Suppressor macrophage (primary cell): ENCODE results near the gene CLDND1.
"Not testable (repeated sequence)": the region's sequence is repeated elsewhere in the genome, so short reads cannot be mapped to it uniquely, and the experiment has no call there.

ENCODE experiments used
- DNase-seq, 4 experiments: peaks; one replicate each; pipeline ENCODE4 v3.0.0-alpha.2; 2020 to 2022
- total RNA-seq, 17 experiments: gene quantifications; one replicate each; lab custom pipeline; 2026; ENCODE audit warnings: mixed read lengths in 6 of 17, inconsistent platforms in 3 of 17; lab: John Stamatoyannopoulos, UW

The CLDND1 gene
- total RNA-seq, result 15.3 to 44.3 (median 31.6) reads per million in 17 experiments

DNA sequence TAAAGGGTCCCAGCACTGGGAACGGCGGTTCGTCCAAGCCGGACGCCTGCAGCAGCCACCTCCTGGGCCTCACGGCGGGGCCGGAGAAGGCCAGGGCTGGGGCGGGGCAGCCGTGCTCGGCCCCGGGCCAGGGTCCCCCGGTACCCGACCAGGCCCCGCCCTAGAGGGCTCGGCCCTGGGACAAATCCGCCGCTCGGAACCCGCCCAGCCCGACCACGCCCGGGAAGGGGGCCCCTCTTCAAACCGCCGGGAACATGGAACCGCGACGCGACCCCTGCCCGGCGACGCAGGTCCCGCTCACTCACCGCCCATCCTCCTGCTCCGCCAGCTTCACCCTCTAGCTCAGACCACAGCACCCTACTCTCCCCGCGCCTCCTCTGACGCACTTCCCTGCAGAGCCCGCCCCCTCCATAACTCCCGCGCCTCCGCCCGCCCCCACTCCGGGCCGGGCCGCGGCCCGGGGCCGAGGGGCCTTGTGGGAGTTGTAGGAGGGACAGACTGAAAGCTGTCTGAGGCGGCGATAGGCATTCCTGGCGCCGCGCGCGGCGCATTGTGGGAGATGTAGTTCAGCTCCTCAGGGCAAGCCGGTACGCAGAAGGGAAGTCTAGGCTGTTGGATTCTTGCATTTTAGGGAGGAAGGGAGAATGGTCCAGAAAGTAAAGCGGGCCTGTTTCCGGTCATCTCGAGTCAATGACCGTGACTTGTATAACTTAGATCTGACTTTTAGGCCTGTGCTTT, at the start of gene CLDND1:
Gene CLDND1 (minus strand): TSS at position 359 of the 738 bp plus-strand sequence. CDS start 1,478 bp downstream, outside the sequence.
- peak; percentile 98 to 99 (median 99) for DNase-seq

DNA sequence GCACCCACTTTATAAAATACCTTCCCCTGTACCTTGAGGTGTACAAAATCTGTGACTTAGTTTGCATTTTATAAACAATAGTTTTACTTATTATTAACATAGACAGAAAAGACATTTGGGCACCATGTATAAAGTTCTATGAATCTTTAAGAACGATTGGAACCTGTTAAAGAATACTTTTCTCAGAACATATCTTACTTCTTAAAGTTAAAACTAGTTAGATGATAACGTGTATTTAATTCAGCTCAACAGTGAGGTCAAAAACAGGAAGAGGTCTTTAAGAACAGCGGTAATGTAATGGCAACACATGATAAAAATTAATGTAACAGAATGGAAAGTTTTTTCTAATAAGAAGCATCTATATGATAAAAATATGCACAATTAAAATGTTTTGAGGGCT, 45.7 kb upstream of the CLDND1 start:
- no peak for DNase-seq

DNA sequence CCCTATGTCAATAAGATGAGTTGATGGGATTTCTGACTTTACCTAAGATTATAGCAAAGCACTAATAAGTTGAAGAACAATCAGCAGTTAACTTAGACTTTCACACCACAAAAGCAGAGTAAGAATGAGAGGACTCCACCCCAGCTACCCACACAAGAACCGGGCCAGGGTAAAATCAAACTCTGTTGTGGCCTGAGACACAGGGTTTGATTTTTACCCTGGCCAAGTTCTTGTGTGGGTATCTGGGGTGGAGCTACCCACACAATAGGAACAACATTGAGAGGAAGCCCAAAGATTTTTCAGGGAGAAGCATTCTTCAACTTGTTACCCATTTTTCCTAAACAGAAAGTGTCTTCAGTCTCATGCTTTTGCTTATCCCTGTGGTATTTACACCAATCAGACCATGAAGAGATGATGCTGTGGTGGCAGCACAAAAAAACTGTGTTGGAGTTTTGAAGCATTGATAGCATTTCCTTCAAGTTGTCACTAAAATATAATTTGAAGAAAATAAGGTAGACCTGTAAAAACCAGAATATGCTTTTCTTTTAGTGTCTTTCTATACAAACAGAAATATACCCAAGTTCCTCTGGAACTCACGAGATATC, 45.1 kb upstream of the CLDND1 start:
- no peak for DNase-seq

DNA sequence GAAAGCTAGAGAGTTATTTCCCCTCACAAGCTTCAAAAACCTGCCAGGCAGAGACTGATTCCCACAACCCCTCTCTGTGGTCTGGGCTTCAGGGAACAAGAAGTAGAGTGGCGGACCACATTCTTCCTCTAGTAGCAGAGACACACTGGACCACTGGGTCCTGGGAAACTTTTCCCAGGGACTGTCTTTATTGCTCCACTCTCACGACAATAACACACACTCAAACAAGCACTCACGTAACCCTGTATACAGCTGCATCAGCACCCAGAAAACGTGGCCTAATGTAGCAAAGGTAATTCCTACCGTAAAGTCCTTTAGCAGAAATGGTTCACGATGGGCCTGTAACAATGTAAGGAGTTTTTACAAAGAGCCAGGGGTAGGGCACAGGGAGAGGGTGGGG, 43.1 kb upstream of the CLDND1 start:
- DNase-seq, result peak in 2 of 4 experiments; percentile 12 to 28

DNA sequence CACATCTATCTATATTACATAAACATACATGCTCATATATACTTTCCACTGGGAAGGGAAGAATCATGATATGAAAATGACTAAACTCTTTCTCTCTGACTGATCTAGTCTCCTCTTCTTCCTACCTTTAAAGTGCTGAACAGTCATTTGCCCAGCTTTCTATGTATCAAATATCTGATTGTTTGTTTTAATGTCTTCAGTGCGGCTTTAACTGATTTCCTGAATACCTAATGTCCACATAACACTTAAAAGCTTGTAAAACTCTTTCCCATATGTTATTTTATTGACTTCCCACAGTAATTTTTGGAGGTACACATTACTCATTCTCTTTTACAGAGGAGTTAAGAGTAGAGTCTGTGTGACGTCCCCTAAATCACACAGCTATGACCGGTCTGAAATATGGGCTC, 42.5 kb upstream of the CLDND1 start:
- no peak for DNase-seq

DNA sequence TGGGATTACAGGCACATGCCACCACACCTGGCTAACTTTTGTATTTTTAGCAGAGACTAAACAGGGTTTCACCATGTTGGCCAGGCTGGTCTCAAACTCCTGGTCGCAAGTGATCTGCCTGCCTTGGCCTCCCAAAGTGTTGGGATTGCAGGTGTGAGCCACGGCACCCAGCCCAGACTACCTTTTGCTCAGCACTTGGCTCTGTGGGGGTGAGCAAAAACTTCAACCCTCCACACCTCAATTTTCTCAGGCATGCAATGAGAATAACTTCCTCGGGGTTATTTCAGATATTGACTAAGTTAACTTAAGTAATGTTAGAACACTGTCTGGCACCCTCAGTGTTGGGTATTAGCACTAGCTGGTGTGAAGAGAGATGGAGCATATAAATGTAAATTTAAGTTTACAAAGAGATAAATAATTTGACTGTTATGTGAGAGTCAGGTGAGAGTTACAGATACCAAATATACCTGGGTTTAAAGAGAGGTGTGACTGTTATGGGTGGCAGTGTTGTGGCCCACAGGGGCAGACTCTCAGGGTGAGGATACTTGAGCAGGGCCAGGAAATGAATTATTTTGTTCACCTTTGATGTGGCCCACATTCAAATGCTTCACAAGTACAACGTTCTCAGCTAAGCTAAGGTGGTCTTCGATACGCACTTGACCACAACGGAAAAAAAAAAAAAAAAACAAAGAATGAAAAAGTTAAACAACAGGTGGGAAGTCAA, 41.7 kb upstream of the CLDND1 start:
- no peak for DNase-seq

DNA sequence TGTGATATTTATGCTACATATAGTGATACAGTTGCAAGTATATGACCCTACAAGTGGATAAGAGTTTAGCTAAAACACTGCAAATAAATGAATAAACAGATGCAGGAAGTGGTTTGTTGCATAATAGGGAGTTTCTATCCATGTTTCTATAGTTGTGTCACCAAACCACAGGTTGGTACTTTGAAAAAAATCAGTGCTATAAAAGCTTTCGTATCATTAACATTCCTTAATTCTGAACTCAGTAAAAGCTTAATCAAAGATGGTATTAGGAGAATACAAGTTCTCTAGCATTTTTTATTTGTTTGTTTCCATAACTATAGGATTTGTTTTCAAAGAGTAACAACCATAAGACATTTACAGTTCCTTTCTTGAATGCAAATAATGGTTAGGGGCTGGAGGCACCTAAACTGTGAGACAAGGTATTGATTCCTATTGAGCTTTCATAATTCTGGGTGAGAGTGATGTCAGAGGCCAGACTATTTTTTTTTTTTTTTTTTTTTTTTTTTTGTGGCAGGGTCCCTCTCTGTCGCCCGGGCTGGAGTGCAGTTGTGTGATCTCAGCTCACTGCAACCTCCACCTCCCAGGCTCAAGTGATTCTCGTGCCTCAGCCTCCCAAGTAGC, 41.1 kb upstream of the CLDND1 start:
- DNase-seq, result peak in 3 of 4 experiments; percentile 5 to 69 (median 65)

DNA sequence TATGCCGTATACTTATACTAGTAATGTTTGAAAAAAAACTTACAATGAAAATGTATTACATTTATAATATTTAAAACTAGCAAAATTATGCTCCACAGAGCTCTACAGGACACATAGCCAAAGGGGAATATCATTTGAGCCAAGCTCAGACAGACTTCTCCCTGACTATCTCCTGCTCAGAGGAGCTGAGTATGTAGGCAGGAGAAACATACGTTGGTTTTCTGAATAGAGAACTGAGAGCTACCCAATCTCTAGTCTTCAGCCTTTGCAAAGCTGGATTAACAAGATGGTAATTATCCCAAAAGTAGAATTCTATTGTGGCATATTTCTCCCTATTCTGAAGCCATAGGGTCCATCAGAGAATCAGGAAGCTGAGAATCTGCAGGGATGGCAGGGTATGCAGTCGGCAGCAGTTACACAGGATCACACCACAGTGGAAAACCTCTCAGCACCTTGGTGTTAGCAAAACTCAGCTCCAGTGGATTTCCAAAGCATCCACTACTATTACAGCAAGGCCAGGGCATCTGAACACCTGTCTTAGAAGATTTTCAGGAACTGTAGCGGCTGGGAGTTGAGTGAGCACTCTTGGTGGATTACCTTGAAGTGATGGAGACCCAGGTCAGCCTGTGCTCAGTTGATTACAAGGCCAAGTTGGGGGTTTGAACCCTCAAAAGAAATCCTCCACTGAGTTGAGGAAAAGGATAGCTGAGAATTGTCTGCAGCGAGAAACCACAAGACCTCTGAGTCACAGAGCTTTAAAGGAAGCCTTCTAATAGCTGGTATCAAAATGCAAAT, 39.2 kb upstream of the CLDND1 start:
- peak in 2 of 4 experiments; percentile 21 to 36 for DNase-seq

DNA sequence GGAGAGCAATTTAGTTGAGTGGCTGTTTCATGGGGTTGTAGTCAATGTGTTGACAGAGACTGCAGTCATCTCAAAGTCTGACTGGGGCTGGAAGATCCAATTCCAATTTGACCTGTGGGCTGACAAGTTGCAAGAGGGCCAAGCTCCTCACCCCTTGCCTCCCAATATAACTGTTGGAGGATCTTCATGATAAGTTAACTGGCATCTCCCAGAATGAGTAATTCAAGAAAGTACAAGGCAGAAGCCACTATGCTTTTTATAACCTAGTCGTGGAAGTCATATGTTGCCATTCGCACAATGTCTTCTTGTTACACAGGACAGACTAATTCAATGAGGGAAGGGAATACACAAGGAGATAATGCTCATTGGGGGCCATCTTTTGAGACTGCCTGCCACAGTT, 38.2 kb upstream of the CLDND1 start:
- DNase-seq, result no peak

DNA sequence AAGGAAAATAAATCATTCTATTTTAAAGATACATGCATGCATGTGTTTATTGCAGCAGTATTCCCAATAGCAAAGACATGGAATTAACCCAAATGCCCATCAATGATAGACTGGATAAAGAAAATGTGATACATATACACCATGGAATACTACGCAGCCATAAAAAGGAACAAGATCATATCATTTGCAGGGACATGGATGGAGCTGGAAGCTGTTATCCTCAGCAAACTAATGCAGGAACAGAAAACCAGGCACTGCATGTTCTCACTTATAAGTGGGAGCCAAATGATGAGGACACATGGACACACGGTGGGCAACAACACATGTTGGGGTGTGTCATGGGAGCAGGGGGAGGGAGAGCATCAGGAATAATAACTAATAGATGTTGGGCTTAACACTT, 37.1 kb upstream of the CLDND1 start:
- not testable (repeated sequence) for DNase-seq

DNA sequence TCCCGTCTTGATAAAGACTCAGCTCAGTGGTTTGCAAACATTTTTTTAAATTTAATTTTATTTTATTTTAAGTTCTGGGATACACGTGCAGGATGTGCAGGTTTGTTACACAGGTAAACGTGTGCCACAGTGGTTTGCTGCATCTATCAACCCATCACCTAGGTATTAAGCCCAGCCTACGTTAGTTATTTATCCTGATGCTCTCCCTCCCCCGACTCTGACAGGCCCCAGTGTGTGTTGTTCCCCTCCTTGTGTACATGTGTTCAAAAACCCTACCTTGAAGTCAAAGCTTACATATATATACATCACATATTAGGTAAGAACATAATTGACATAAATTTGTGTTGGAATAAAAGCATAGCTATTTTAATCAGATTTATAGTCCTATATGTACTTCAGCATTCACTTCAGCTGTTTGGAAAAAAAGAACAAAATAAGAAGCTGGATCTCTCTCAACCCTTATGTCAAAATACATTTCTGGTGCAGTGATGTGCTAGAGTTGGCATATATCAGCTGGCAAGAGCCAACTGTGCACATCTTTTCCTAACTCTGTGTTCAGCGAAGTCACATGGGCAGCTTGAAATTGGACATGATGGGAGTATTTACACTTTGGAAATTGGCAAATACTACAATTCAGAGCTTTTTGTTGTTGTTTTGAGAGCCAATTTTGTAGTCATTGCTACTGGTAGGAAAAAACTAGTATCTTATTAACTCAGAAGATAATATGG, 35.6 kb upstream of the CLDND1 start:
- no peak for DNase-seq

DNA sequence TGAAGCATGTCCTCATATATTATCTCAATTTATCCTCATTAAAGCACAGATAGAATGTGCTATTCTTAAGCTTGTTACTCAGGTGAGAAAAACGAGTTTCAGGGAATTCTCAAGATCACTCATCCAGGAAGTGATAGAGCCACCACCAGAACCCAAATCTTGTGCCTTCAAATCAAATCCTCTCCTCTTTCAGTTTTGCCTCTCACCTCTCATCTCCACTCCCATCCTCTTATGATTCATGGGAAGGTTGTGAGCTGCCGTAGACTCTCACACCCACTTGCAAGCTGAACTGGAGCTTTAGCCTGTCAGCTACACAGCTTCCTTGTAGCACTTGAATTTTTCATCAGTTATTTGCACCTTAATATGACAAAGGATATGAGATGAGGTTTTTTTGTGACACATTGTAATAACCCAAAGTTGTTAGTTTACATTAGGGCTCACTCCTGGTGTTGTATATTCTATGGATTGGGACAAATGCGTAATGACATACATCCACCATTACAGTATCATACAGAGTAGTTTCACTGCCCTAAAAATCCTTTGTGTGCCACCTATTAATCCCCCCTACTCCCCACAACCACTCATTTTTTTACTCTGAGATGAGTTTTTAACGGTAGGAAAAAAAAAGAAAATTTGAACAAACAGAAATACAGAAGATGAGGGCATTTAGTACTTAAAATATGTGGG, 34.8 kb upstream of the CLDND1 start:
- DNase-seq, result no peak

DNA sequence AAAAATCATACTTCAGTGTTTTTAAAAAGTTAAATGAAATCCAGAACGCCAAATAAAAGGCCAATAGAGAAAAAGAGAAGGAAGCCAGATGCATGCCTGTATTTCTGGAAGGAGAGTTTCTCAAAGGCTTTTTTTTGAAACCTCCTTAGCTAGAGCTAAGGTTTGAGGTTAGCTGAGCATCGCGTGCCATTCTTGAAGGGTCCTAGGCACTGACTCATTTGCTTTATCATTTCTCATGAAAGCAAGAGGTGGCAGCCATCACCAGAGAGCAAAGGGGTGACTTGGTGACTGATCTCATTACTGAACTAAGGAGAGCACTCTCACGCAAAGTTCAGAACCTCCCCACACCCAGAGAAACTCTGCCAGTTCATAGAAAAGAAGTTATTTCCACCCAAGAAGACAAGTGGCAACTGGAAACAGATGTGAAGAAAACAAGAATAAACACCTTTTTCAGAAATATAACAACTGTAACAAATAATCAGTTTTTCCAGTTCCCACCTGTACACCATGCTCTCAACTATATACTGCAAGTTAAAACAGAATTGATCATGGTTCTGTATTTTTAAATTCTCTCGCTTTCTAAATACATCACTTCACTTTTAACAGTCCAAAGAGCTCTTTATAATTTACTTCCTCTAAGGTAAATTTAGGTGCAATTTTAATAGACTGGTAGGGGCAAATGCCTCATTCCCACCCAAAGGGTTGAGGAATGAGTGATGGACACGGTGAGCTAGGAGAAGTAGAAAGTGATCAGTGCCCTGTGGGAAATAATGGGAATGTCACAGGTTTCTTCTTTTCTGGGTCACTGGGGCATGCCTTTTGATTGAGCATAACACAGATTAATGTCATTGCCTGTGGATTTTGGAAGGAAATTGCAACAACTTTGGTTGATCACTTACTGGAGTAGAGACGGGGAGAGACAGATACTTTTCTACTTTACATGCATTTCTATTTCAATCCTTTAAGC, 33.7 kb upstream of the CLDND1 start:
- peak in 1 of 4 experiments; percentile 17 for DNase-seq

DNA sequence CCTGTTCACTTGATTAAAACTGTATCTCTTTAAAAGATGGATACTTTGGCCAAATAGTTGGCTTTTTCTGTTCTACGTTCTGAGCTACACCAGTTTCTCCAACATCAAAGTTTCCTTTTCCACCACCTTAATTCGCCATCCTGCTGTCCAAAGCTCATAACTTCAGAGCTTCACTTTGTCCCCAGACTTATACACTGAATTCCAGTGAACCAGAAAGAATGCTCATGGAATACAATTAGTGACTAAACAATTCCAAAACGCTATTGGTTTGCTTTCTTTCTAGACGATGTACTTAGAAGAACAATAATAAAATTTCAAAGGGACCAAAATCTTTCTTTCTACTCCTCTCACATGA, 32.3 kb upstream of the CLDND1 start:
- DNase-seq, result no peak

DNA sequence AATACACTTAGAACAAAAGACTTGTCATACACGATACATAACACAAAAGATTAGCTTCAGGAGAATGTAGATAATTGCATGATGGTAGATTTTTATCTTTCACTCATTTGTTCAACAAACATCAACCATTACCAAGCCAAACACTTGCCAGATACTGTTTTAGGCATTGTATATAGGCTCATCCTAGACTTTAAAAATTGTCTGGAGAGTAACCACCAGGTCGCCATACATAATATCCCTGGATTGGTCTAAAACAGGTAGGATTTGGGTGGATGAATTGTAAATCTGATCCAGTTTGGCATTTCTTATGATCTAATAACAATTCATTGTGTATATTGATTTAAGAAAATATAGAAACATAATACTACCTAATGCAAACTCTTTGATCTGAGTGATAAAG, 31.9 kb upstream of the CLDND1 start:
- no peak for DNase-seq

DNA sequence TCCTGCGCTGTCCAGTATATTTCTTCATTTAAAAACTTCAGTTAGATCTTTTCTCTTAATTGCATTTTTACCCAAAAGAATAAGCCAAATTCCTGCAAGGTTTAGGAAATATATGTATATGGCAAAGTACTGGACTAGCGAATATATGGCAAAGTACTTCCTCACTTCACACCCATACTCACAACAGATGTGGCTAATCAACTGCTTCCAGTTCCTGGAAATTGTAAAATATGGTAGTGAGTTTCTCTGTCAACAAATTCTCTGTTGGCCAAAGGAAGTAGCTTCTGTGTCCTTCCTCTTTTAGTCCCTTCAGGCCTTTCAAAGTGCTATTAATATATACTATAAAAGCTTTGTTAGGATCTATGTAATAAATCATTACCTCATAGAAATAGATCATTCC, 31.1 kb upstream of the CLDND1 start:
- peak; percentile 36 to 82 (median 68) for DNase-seq

DNA sequence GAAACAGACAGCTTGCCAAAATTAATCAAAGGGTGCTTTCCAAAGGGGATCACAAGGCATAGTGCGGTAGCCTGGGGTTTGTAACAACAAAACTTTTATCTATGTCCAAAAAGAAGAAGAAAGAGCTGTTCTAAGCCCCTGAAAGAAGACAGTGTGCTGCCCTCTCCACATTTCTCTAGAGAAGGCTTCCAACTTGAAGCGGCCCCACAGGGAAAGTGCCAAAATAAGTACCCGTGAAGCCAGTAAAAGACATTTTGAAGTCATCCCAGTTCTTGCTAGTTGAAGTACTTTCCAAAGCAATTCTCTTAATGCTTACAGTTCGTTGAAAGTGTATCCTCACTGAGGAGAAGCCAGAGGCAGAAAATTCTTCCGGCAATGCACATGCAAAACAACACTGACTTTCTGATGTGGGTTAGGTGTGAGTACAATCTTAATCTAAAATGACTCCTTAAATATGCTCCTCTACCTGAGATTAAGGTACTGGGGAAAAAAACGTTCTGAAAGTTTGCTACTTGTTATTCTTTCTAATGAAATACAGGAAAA, 30.4 kb upstream of the CLDND1 start:
- DNase-seq, result no peak

DNA sequence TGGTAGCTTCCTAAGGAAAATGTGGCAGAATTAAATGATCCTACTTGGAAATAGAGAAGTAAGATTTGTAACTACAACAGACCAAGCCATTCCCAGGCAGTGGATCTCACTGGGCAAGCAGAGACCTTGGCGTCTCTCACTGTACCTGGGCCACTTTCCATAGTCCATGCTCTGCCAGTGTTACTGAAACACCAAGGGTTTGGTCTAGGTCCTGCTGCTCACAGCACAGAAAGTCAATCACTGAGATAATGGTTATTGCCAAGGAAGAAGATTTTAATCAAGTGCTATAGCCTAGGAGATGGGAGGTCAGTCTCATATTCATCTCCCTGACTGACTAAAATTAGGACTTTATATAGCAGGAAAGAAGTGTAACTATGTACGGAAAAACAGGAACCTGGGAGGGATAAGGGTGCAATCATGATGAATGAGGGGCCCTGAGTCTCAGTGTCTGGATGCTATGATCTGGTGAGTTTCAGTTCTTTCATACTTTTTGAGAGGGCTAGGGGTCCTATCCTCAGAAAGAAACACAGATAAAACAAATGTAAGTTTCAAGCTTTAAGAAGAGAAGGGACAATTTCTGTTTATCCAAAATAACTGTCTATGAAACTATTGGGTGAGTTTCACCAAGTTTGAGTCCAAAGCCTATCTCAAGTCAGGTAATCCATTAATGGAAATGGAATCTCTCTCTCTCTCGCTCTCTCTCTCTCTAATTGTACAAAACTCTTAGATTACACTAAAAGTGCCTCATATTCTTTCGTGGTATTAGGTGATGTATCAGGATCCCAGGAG, 29.7 kb upstream of the CLDND1 start:
- DNase-seq, result no peak

DNA sequence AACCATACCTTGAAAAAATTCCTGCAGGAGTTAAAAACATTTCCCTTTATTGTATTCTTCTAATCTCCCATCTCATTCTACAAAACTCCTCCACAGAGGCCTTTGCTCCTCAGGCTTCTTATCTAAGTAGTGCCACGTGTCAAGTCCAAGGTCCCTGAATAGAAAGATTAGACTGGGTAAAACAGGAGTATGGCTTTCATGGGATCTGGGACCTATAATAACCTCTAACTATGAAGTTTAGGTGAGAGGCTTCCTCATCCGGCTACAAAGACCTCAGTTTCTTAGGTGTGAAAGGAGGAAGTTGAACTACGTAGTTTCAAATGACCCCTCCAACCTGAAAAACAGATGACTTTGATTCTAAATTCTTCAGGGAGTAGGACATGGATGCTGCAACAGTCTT, 29.1 kb upstream of the CLDND1 start:
- no peak for DNase-seq
